PC-9 (cell line): ENCODE data around the gene LEKR1.

Source experiments
- CTCF ChIP-seq: fragments of 200-600 bp; sonication (generic); conservative IDR thresholded peaks from 2 replicates; pipeline ENCODE4 v1.6.1; 2017; ENCODE audit warnings: mixed run types, antibody characterized with exemption, mild to moderate bottlenecking, moderate library complexity
- EZH2 ChIP-seq: fragments of 200-600 bp; sonication (generic); IDR thresholded peaks from 2 replicates; pipeline ENCODE4 v1.8.0; 2017; ENCODE audit warnings: antibody characterized with exemption, low read depth

GRCh38 chr3:157023226-157023625 is 197.1 kb downstream of the LEKR1 start:
- TF ChIP-seq CTCF (no peak), EZH2 (no peak)
